SHP77 treated with DMSO at 0.1 percent for 48 hours (cell line): ENCODE measurements around the gene EPGN.

ENCODE experiments used
- DNase-seq: peaks from one replicate; lab custom pipeline; 2025; lab: John Stamatoyannopoulos, UW

Gene EPGN, protein sequence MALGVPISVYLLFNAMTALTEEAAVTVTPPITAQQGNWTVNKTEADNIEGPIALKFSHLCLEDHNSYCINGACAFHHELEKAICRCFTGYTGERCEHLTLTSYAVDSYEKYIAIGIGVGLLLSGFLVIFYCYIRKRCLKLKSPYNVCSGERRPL

DNA sequence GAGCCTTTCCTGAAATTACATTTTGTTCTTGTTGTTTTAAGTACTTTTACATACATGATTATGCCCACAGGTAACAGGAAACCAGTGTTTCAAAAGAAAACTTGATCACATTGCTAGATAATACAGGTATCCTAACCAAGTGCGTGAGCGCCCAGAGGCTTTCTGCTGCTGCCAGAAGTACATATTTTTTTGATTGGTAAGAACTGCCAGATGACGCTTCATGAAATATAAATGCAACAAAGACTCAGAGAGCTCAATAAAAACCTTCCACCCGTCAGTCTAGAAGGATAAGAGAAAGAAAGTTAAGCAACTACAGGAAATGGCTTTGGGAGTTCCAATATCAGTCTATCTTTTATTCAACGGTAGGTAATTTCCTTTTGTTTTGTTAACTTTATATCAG, at the start of gene EPGN:
EPGN (plus strand) TSS at position 256 of the 400 bp plus-strand sequence; CDS start at position 320, 64 bp downstream.
- no peak for DNase-seq

DNA sequence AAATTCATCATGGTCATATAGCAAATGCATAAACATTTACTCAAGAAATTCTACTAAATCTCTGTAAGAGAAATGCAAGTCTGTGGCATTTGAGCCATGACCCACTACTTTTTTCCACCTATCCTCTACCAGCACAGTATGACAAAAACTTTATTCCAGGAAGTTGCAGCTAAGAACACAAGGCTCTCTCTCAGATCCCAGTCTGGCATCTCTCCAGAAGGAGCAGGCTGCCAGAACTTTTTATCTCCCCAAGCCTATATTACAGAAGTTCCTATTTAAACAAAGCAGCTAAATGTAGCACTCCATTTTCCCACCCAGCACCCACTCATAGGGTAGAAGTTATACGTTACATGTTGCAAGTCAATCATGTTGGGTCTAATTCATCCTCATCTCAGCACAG, 49.3 kb upstream of the EPGN start:
- DNase-seq = no peak

DNA sequence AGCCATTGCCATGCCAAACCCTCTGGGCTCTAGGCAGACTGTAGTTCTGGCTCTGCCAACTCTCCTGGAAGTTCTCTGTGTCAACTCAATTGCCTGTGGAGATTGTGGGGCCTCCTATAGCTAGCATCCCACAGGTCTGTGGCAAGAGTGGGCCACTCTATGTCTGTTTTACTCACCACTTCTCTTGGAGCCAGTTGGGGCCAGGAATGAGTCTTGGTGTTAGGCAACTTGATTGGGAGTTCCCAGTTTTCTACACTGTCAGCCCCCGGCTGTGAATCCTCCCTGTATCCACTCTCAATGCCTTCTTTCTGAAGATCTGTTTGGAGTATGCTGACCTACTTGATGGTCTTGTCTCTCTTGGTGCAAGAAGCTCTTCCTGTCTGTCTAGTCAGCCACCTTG, 48.2 kb upstream of the EPGN start:
- no peak for DNase-seq

DNA sequence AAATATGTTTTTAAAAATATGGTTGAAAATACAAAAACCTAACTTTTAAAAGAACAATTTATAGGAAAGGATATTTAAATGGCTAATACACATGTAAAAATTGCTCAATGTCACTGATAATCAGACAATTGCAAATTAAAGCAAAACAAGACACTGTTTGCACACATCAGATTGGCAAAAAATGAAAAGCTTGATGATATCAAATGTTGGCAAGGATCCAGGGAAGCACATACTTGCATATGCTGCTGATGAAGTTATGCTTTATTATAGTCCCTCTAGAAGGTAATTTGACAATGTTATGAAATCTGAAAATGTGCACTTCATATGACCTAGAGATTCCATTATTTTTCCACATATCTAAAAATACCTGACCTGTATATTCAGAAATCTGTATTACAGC, 45.7 kb upstream of the EPGN start:
- DNase-seq = no peak

GRCh38 chr4:74263551-74263950, 44.7 kb upstream of the EPGN start:
- DNase-seq = no peak

- no peak for DNase-seq
These were observed 42.2 kb upstream of the EPGN start for GRCh38 chr4:74266081-74266480.

GRCh38 chr4:74267998-74268606, 40.2 kb upstream of the EPGN start:
- DNase-seq = no peak

DNA sequence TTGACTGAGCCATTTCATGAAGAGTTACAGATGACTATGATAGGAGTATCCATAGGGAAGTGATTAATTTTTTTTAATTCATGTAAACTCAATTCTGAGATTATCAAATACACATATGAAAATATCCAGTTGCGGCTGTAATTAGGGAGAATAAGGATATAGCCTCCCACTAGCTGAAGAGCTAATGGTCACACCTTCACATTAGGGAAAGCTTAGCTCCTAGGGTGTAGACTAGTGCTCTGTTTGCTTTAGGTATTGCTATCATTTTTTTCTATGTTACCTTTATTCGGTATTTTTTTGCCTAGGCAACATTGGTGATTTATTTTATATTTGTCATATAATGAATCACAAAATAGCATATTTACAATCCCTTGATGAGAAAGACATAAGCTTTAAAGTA, 39.6 kb upstream of the EPGN start:
- no peak for DNase-seq

GRCh38 chr4:74278490-74278889, 29.8 kb upstream of the EPGN start:
- no peak for DNase-seq

DNA sequence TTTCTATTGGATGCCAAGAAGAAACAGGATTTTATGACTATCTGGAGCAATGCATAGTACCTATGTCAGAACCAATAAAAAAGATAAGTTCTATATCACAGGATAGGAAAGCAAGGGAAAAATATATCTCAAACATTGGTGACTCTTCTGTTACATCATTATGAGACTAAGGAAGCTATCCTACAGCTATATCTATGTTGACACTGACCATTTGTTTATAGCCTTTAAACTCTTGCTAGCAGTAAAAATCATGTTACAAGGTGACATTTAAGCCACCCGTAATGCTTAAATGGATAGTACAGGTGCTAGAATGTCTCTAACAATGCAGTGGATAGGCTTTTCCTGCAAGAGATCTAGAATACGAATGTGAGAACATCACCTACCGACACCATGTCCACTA, 28.6 kb upstream of the EPGN start:
- no peak for DNase-seq

GRCh38 chr4:74282926-74283325, 25.3 kb upstream of the EPGN start:
- no peak for DNase-seq

DNA sequence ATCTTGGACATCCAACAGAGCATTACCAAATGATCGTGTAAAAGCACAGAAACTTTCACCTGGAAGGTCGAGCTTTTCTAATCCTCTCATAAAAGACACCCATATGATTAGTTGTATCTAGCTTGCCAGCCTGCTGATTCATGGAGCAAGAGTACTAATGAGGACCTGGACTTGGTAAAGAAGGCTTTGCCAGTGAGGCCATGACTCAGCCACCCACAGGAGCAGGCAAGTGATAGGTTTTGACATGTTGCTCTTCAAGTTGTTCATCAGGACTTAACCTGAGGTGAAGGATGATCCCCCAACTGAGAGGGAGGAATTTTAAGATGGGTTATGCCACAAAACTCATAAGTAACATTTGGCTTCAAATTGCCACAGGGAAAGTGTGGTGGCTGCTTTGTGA, 24.7 kb upstream of the EPGN start:
- DNase-seq = no peak

DNA sequence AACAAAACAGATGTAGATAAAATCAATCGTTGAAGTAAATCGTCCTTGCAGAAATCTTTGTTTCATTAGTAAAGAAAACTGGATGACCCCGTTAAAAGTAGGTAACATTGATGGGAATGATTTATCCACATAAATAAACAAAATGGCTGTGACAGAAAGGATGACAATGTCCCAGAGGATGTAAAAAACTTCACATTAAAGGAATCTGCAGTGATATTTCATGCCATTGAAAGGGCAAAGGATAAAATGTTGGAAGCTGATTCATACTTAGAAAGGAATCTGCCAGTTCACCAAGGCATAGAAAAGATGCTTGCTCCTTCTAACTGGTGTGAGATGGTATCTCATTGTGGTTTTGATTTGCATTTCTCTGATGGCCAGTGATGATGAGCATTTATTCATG, 24.2 kb upstream of the EPGN start:
- DNase-seq = no peak

GRCh38 chr4:74287164-74287563, 21.1 kb upstream of the EPGN start:
- no peak for DNase-seq

DNA sequence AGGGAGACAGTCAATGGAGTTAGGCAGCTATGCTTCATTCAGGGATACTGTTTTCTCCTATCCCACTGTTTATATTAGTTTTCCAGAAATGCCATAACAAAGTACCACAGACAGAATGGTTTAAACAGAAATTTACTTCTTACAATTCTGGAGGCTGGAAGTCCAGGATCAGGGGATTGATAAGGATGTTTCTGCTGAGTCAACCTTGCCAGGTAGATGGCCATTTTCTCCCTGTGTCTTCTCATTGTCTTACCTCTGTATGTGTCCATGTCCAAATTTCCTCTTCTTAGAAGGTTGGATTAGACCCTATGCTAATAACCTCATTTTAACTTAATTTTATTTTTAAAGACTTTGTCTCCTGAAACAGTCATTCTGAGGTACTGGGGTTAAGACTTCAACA, 20.5 kb upstream of the EPGN start:
- DNase-seq = no peak

DNA sequence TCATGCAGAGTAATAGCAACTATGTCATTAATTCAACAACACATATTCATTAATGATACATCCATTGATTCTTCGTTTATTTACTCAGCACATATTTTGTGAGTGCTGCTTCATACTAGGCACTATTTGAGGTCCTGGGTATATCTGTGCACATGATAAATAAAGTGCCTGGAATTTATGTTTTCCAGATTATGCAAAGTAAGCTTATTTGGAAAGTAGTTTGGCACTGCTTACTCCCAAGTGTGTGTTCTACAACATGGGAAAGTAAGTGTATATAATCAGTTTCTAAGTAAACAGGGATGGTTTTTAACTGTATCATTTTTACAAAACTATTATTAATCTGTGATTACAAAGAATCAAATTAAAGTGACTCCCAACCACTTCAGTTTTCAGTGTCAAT, 16.8 kb upstream of the EPGN start:
- DNase-seq = no peak

DNA sequence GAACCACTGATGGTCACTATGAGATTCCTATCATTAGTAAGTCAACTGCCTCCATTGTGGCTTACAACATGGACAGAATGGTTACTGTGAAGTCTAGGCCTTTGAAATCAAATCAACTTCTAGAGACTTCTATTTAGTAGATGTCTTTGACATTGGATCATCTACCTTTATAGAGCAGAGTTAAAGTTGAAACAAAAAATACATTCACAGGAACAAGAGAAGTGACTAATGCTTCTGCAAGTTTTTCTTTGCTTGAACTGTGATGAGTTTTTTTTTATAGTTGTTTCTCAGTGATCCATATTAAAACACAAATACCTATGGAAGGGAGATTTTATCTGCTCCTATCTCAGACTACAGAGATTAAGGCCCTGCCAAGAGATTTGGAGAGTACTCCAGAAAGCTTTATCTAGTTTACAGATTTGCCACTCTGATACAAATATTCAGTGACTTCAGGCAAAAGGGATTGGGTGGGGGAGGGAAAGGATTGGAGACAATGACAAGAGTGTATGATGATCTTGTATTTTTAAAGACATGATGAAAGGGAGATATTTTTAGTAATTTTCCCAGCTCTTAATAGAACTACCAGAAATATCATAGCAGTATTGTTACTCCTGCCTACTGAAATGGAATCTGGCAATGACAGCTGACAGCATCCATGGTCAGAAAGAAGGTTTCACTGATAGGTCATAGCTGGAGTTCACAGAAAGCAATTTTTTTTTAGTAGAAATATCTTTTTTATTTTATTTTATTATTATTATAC, 16.0 kb upstream of the EPGN start:
- no peak for DNase-seq

DNA sequence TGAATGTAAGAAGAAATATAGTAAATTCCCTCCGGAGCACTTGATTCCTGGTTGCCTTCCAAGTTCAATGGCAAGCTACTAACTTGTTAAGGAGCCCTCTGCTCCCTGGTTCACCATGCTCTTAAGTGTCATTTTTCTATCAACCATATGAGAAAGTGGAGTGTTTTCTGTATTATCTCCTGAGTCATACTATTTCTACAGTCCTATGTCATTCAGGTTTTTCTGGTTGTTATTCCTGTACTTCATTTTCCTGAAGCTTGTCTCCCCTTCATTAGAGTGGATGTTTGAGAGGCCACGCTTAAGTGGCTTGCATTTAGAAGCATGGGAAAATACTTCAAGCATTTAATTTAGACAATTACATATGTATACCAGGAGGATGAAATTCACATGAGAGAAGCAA, 14.7 kb upstream of the EPGN start:
- DNase-seq = no peak

DNA sequence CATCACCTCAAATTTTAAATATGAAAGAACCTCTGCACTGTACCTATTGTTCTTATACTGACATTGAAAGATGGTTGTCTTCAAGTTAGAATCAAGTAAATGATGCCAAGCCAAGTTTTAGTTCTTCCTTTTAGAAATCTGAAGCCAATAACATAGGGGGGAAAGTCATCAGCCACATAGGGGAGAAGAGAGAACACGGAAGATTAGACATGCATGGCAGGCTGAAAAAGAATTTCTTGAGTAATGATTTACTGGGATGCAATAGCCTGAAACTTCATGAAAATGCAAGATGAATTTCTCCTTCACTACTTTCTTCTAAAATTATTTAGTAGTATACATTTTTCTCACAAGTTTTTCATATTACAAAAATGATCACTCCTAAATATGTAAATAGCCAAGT, 13.6 kb upstream of the EPGN start:
- no peak for DNase-seq

DNA sequence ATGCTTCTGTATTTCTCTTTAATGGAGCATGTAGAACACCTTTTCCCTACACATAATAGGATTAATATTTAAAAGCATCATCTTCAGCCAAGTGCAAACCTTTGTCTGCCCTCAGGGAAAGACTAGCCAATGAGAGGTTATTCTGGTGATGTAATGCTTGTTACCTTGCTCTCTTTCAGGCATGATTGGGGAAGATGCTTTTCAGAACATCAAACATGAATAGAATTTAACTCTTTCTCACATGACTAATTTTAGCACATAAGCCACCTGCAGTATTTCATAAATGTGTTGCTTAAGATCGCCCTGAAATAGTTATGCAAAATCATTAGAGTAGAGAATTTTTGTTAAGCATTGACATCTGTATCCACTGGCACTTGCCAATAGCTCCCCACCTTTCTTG, 10.7 kb upstream of the EPGN start:
- DNase-seq = no peak

- DNase-seq = no peak
These were observed 4.1 kb upstream of the EPGN start for GRCh38 chr4:74304095-74304625.

DNA sequence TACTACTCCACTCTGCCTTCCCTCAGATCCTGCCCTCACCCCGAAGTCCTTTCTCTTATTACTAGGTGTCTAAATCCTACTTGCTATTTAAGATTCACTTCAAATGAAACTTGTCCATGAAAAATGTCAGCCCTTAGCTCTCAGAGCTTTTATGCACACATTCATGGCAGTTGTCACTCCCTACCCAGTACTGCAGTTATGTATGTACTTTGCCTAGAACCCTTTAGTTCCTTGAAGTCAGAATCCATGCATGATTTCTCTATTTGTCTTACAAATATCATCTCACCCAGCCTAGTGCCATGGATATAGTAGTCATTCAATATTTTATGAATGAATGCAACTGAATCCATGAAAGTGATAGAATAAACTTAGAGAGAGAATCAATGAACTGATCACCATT, 3.3 kb upstream of the EPGN start:
- no peak for DNase-seq

GRCh38 chr4:74307170-74307569, 1.1 kb upstream of the EPGN start:
- DNase-seq = no peak
